NCI-H128 (cell line): Measurements from ENCODE around the gene FBP1.
A peak's percentile ranks its signal among the peaks of the same experiment; 100 is the strongest.
"Not testable (repeated sequence)": the region's sequence is repeated elsewhere in the genome, so short reads cannot be mapped to it uniquely, and the experiment has no call there.

Experiments
- DNase-seq: peaks from one replicate; lab custom pipeline; 2025; ENCODE audit not compliant: unreplicated experiment; lab: John Stamatoyannopoulos, UW

FBP1 gene

DNA sequence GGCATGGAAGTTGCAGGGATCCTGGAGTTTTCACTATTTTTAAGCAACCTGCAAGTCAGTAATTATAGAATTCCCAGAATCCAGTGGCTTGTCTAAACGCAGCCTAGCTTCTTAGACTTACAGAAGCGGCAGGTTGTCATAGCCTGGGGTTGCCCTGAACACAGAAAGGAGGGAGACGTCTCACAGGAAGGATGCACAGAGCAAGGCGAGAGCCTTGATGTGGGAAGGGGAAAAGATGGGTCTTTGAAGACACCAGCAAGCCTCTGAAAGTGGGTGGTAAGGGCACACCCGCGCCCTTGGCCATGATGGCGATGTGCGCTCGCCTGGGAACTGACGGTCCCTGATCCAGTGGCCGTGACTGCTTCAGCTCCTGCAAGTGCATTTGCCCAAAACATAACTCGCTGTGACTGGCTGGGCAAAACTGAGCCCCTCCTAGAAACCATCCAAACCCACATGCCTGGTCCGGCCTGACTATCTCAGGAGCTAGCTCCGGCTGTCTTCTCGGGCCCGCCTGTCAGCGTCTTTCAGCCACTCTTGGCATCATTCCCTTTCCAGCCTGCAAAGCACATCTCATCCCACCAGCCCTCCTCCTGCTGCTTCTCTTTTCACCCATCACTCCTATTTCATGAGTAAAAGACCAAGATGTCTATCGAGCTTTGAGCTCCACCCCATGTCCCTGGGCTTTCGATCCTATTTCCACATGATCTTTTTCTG, 17.1 kb downstream of the FBP1 start:
- DNase-seq: no peak

- no peak for DNase-seq
These were observed 20.3 kb downstream of the FBP1 start for GRCh38 chr9:94619026-94619425.

DNA sequence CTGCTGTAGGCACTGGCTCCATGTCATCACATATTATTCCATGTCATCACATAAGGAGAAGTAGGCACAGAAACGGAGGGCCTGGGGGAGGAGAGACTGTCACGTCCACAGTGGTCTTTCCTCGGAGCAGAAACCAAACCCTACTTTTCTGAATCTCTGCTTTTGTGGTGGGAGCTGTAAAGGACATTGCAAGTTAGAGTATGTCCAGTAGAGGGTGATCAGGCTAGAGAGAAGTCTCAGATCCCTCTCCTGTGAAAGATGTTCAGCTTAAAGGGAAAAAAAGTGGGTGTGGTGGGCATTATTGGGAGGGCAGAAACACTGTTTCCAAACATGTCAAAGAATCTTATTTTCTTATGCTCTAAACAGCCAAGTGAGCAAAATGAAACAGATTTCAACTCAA, 26.3 kb downstream of the FBP1 start:
- DNase-seq: no peak

GRCh38 chr9:94612071-94612470, 27.2 kb downstream of the FBP1 start:
- DNase-seq: no peak

DNA sequence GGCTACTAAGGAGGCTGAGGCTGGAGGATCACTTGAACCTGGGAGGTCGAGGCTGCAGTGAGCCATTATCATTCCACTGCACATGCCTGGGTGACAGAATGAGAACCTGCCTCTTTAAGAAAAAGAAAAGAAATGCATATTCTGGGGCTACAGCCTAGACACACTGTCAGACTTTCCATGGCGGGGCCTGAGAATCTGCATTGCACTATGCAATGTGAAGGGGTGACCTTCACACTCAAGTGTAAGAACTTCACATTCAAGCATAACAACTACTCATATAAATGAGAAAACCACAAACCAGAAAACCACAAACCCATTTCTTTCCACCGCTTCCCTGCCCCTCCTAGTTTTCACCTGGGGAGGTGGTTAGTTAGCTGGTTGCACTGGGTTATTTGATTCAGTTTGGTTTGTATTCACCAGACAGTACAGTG, 27.7 kb downstream of the FBP1 start:
- no peak for DNase-seq

DNA sequence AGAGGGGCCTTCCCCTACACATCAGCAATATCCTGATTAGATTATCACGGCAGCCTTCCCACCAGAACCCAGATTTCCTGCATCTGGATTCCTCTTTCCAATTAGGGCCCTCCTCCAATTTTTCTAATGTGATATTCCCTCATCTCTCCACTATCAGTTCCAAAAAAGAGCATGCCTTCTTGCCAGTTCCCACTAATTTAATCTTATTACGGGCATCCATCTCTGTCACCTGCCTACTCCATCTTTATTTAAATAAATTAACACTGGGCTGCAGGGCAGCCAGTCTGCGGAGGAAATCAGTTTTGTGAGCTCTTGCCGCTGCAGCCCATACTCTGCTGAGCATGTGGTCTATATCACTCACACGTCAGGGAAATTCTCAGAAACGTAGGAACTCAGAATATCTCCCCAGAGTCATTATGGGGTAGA, 29.1 kb downstream of the FBP1 start:
- DNase-seq: no peak

DNA sequence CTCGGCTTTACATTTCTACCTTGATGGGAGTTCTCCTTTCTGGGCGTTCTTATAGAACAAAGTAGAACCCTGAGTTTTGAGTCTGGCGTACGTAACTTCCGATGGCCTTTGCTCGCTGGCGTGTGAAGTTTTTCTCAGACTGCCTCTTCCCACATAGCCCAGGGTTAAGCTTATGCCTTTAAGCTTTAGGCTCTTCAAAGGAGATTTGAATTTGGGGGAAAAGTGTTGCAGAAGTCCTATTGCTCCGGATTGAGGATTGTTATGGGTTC, 32.0 kb downstream of the FBP1 start:
- no peak for DNase-seq

DNA sequence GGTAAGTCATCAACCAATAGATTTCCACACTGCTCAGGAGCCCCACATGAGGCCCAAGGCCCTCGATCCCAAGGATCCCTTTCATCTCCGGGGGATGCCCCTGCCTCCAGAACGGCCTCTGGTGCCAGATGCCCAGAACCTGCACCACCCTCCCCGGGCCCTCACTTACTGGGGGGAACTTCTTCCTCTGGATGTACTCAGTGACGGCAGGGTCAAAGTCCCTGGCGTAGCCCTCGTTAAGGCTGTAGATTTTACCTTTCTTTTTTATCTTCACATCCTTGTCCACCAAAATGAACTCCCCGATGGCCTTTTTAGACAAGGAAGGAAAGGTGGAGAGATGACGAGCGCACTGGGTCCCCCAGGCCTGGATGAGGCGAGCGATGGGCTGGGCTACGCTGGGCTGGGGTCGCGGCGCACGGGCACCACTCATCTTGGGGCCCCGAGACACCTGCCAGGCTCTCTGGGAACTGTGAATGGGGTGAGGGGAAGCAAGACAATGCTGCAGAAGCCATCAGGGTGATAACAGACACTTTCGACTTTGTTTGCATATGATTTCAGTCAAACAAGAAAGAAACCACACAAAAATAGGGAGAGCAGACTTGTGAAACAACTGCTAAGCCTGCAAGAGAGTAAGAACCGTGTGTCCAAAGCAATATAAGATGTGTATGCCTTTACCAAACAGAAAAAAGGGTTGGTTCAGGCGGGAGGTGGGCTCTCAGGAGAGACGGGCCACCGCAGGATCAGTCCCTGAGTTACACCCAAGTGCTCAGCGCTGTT, 32.5 kb downstream of the FBP1 start:
- no peak for DNase-seq

GRCh38 chr9:94603259-94604160, 35.8 kb downstream of the FBP1 start:
- DNase-seq: peak; percentile 20

DNA sequence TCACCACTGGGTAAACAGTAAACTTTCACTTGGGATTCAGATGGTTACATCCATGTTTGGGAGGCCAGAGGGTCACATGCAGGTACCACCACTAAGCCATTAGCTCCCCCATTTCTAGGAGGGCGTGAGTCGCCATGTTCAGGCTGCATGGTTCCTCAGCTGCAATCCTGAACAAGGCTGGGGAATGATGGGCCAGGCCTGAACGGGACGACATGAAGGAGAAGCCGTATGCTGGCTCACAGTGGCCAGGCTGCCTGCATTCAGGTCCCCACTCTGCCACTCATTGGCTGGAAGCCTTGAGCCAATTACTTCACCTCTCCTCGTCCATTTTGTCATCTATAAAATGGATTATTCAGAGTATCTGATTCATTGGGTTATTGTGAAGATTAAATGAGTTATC, 36.7 kb downstream of the FBP1 start:
- DNase-seq: no peak

- no peak for DNase-seq
These were observed 38.6 kb downstream of the FBP1 start for GRCh38 chr9:94600715-94601114.

GRCh38 chr9:94600258-94600657, 39.1 kb downstream of the FBP1 start:
- no peak for DNase-seq

DNA sequence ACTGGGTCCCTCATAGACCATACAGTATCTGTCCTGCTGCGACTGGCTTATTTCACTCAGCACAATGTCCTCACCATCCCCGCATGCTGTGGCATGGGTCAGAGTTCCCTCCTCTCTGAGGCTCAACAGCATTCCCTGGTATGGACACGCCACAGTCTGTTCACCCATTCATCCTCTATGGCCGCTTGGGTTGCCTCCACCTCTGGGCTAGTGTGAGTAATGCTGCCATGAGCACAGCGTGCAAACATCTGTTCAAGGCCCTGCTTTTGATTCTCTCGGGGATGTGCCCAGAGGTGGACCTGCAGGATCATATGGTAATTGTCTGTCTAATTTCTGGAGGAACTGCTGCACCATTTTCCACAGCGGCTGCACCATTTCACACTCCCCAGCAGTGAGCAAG, 40.2 kb downstream of the FBP1 start:
- DNase-seq: no peak

DNA sequence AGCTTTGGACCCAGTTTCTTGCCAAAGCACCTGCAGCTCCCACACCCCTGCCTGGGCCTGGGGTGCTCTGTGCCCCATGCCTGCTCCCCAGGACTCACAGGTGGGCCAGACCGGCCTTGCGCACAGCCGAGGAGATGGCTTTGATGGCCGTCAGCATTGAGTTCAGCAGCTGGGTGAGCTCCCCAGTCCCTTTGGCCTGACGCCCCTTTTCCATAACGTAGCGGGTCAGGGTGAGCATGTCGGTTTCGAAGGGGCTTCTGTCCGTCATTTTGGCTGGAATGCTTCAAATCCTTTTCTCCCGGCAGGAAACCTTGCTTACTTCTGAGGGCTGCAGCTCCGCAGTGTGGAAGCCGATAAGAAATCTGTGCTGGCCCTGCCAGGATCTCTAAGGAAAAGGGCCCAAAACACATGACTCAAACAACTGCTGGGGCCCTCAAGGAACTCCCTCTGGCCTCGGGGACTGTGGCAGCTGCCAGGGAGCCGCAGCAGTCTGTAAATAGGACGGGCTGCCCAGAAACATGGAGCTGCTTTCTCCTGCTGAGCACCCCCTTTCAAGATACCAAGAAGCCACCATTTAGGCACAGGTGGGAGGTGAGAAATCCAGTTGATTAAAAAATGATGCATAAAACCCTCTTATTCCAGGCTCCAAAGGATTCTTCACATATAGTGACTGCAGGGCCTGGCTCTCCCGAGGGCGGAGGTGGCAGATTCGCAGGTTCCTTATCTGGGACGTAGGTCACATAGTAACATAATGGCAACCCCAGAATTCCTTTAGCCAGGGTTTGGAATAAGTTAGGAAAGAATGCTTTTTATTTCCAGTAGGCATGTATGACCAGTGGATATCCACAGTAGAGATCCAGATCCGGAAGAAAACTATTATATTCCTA, 45.6 kb downstream of the FBP1 start, which contains the start of gene FBP2:
FBP2 (minus strand) TSS at position 366 of the 887 bp plus-strand sequence; CDS start at position 268, 98 bp downstream.
- DNase-seq: no peak

GRCh38 chr9:94592683-94593082, 46.6 kb downstream of the FBP1 start:
- DNase-seq: not testable (repeated sequence)

GRCh38 chr9:94591876-94592275, 47.4 kb downstream of the FBP1 start:
- no peak for DNase-seq

DNA sequence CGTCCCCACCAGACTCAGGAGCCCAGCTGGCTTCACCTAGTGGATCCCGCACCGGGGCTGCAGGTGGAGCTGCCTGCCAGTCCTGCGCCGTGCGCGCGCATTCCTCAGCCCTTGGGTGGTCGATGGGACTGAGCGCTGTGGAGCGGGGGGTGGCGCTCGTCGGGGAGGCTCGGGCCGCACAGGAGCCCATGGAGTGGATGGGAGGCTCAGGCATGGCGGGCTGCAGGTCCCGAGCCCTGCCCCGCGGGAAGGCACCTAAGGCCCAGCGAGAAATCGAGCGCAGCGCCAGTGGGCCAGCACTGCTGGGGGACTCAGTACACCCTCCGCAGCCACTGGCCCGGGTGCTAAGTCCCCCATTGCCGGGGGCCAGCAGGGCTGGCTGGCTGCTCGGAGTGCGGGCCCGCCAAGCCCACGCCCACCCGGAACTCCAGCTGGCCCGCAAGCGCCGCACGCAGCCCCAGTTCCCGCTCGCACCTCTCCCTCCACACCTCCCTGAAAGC, 48.2 kb downstream of the FBP1 start:
- not testable (repeated sequence) for DNase-seq

- DNase-seq: no peak
These were observed 50.6 kb downstream of the FBP1 start for GRCh38 chr9:94588681-94589080.

DNA sequence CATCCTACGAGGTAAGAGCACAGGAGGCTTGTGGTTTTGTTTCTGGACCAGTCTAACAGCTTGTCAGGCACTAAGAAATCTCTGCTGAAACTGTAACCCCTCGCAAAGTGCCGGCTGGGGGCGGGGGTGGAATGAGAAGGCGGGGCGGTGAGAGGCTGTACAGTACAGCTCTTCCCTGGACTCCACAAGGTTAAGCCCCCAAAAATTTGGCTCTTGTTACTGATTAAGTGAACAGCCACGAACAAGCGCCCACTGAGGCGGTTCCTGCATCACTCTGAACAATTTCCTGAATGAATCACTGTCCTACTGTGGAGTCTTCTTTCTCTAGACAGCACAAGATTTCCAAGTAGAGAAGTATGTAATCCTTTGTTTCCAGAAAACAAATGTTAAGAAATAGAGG, 52.5 kb downstream of the FBP1 start:
- no peak for DNase-seq

DNA sequence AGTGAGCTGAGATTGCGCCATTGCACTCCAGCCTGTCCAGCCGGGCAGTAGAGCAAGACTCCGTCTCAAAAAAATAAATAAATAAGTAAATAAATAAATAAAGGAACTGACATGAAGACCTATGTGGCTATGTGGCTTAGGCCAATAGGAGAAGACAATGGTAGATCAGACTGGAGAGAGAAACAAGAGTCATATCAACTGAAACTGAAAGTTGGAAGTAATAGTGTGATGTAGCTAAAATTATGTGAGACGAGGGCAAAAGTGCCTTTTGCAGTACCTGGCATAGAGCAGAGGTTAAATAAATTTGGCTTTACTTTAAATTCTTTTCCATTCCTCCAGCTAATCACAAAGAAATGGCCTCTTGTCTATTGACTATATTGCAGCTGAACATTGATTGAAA, 53.0 kb downstream of the FBP1 start:
- no peak for DNase-seq
